ENCODE measurements around the gene LIME1. TPM values are rescaled to one million over a fixed set of nuclear protein-coding genes. Genes with fewer than 3 reads are reported as not detected.

Gene LIME1
- total RNA-seq, 2 experiments from 2014 or later = 75.6 to 76.4 TPM

DNA sequence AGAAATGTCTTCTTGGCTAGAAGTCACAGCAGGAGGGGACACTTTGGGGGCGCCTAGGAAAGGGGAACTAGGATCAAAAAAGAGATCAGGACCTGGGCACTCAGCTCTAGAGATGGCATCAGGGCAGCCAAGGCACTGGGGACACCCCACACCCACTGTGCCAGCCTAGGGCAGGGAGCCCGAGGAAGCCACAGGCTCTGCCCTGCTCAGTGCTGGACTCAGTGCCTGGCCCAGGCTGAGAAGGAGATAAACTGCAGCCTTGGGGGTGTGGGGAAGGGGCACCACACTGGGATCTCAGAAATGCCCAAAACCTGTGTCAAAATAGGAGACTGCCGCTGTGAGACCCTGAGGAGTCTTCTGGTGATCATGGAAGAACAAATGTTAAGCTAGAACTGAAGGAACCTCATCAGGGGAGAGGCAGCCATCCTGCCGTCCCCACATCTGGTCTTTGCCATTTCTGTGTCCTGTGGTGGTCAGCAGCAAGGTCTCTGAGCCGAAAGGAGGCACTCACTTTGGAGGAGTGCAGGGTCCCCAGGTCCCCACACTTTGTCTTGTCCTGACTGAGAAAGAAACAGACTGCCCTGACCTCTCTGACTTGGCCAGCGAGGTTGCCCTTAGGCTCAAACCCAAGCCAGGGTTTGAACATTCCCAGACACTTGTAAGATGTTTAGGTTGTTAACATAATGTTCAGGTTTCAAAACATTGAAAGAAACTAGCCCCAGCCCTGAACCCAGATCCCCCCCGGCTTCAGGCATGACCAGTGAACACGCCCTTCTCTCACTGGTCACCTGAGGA lies 31.0 kb upstream of the LIME1 start:
- Histone ChIP-seq H3K4me2 (ENCODE audit: low read length) (peak overlapping the region; percentile 79; the same call in 1 of the 2 replicates), H2AFZ (ENCODE audit: low read length) (no peak overlapping the region), H3K4me1 (ENCODE audit: insufficient read depth, low read length, poor library complexity, severe bottlenecking) (peaks cover 21% of the 10 kb centered on the region), H3K9me2 (ENCODE audit: insufficient read depth, low read length) (no peaks in the 10 kb centered on the region), H3K79me2 (ENCODE audit: insufficient read depth, low read depth, low read length) (peaks cover 46% of the 10 kb centered on the region), H3K9me3 (ENCODE audit: low read length) (no peaks in the 10 kb centered on the region), H4K20me1 (ENCODE audit: insufficient read depth, low read length) (peaks cover 8% of the 10 kb centered on the region; the same call in 1 of the 2 replicates), H3K27ac (ENCODE audit: low read depth, low read length, poor library complexity, severe bottlenecking) (no peak overlapping the region), H3K36me3 (ENCODE audit: insufficient read depth, low read length) (peaks cover 56% of the 10 kb centered on the region), H3K4me3 (ENCODE audit: low read depth, low read length, poor library complexity, severe bottlenecking) (no peak overlapping the region)
- ChIA-PET CTCF (ENCODE audit: unreplicated experiment) (no interaction called here), POLR2A (interaction anchor here (0.7 kb wide), 1 partner anchor 64 kb away, joined by 4 read pairs; no protein-coding TSS in a partner anchor)
- TF ChIP-seq EZH2phosphoT487 (IDR thresholded peaks at IDR 0.05; ENCODE audit: borderline replicate concordance, low read depth, low read length) = no peak
- TF ChIP-seq, protein P1, sequence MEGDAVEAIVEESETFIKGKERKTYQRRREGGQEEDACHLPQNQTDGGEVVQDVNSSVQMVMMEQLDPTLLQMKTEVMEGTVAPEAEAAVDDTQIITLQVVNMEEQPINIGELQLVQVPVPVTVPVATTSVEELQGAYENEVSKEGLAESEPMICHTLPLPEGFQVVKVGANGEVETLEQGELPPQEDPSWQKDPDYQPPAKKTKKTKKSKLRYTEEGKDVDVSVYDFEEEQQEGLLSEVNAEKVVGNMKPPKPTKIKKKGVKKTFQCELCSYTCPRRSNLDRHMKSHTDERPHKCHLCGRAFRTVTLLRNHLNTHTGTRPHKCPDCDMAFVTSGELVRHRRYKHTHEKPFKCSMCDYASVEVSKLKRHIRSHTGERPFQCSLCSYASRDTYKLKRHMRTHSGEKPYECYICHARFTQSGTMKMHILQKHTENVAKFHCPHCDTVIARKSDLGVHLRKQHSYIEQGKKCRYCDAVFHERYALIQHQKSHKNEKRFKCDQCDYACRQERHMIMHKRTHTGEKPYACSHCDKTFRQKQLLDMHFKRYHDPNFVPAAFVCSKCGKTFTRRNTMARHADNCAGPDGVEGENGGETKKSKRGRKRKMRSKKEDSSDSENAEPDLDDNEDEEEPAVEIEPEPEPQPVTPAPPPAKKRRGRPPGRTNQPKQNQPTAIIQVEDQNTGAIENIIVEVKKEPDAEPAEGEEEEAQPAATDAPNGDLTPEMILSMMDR (conservative IDR thresholded peaks at IDR 0.05; ENCODE audit: low read length) = no peak
- intact Hi-C loops (cut with micrococcal nuclease; ENCODE audit: unreplicated experiment) = loop anchor here (2.0 to 5.0 kb wide), 2 partner anchors 41 to 82 kb away; no protein-coding TSS in a partner anchor
- no TSS peak for BruUV-seq (replicated peaks)
- DNase-seq (ENCODE audit: low spot score) = no peak

DNA sequence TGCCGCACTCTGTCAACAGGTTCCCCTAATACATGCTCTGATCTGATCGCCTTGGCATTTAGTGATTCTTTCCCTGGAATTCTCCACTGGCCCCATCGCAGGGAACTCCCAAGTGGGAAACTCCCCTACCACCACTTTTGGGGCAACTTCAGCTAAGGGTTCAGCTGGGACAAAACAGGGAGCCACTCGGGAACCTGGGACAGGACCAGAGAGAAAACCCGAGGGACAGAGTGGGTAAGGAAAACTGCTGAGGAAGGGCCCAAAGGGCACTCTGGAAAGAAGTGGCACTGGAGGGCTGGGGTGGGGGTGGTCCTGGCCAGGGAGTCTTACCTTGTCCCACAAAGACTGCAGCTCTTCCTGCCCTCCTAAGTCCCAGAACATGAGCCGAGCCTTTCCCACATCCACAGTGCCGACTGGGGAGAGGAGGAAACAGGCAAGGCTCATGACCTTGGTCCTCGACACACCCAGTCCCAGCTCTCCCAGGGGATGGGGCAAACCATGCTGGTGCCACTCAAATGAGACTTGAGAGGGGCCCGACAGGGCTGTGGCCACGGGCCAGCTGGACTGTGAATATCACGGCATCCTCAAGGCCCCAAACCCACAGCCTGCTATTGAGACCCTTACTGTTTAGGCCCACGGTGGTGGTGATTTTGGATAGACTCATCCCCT lies 30.3 kb upstream of the LIME1 start:
- BruUV-seq (replicated peaks) = TSS peak; percentile 61
- no peaks in the 10 kb centered on the region for H3K9me2 ChIP-seq (ENCODE audit: insufficient read depth, low read length)
- H4K20me1 ChIP-seq (ENCODE audit: insufficient read depth, low read length) = peaks cover 8% of the 10 kb centered on the region; the same call in 1 of the 2 replicates
- peak overlapping the region; percentile 97 for H3K4me3 ChIP-seq (ENCODE audit: low read depth, low read length, poor library complexity, severe bottlenecking)
- ChIA-PET CTCF (ENCODE audit: unreplicated experiment) (interaction anchor here (0.8 kb wide), 1 partner anchor 30 kb away, joined by 5 read pairs; the partner anchor contains the start of gene LIME1), POLR2A (interaction anchor here (0.7 kb wide), 1 partner anchor 65 kb away, joined by 4 read pairs; no protein-coding TSS in a partner anchor)
- H3K36me3 ChIP-seq (ENCODE audit: insufficient read depth, low read length) = peaks cover 63% of the 10 kb centered on the region
- peak overlapping the region; percentile 79 for H3K4me2 ChIP-seq (ENCODE audit: low read length)
- intact Hi-C loops (cut with micrococcal nuclease; ENCODE audit: unreplicated experiment) = loop anchor here (2.0 to 5.0 kb wide), 2 partner anchors 41 to 81 kb away; no protein-coding TSS in a partner anchor
- H3K79me2 ChIP-seq (ENCODE audit: insufficient read depth, low read depth, low read length) = peaks cover 53% of the 10 kb centered on the region
- no peak overlapping the region for H2AFZ ChIP-seq (ENCODE audit: low read length)
- H3K9me3 ChIP-seq (ENCODE audit: low read length) = no peaks in the 10 kb centered on the region
- no peak for DNase-seq (ENCODE audit: low spot score)
- peak overlapping the region; percentile 71 for H3K27ac ChIP-seq (ENCODE audit: low read depth, low read length, poor library complexity, severe bottlenecking)
- TF ChIP-seq EZH2phosphoT487 (IDR thresholded peaks at IDR 0.05; ENCODE audit: borderline replicate concordance, low read depth, low read length) = no peak
- TF ChIP-seq, protein P1 (conservative IDR thresholded peaks at IDR 0.05; ENCODE audit: low read length) = no peak
- peaks cover 28% of the 10 kb centered on the region for H3K4me1 ChIP-seq (ENCODE audit: insufficient read depth, low read length, poor library complexity, severe bottlenecking)

Data from OCI-LY7 (cell line).